ENCODE results near the gene LSM10.

Gene LSM10

DNA sequence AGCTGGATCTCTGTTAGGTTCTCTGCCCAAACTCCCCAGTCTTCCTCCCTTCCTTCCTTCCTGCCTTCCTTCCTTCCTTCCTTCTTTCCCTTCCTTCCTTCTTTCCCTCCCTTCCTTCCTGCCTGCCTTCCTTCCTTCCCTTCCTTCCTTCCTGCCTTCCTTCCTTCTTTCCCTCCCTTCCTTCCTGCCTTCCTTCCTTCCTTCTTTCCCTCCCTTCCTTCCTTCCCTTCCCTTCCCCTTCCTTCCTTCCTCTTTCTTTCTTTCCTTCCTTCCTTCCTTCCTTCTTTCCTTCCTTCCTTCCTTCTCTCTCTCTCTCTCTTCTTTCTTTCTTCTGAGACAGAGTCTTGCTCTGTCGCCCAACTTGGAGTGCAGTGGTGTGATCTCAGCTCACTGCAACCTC is 8.7 kb upstream of the LSM10 start:
- no peak for DNase-seq

DNA sequence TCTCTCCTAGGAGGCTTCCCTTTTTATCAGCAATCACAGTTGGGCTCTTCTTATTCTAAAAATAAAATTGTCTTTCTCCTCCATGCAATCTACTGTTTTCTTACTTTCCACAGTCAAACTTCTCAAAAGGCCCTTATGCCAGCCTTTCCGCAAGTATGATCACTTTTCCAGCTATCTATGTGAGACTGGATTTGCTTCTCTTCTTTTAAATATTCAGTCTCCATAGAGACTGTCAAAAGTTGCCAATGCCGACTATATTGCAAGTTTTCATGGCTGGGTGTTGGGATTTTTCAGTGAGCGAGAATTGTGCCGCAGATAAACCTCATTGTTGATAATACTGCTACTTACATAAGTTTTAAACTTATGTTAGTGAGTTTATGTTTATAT is 4.8 kb upstream of the LSM10 start:
- DNase-seq = no peak

DNA sequence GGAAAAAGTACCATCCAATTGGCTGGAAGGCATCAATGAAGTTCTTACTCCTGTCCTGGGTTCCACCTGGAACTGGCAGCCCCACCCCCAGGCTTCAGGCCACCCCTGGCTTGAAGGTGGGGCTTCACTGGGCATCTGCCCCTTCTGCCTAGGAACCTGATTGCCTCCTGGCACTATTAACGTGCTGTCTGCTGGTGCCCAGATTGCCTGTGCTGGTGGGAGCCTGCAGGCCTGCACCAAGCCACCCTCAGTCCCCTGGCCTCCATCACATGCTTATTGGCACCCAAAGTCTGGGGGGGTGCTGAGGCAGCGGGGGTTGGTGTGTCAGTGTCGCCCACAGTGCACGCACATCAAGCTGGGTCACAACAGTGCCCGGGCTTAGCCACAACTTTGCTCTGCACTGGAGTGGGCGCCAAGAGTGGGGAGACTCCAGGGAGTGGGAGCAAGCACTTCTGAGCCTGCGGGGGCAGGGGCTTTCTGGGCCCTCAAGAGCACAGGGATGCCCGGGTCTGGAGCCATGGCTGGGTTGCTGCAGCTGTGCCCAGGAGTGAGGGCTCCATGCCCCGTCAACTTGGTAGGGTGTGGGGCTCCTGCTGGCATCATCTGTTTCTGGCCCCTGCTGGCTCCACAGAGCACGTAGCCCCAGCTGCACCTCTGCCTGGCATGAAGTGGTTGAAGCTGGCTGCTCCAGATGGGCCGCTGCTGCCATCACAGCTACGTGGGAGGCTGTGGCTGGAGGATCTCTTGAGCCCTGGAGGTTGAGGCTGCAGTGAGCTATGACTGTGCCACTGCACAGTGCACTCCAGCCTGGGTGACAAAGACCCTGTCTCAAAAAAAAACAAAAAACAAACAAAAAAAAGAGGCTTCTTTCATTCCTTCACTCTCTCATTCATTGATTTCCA is 4.1 kb upstream of the LSM10 start:
- no peak for DNase-seq

DNA sequence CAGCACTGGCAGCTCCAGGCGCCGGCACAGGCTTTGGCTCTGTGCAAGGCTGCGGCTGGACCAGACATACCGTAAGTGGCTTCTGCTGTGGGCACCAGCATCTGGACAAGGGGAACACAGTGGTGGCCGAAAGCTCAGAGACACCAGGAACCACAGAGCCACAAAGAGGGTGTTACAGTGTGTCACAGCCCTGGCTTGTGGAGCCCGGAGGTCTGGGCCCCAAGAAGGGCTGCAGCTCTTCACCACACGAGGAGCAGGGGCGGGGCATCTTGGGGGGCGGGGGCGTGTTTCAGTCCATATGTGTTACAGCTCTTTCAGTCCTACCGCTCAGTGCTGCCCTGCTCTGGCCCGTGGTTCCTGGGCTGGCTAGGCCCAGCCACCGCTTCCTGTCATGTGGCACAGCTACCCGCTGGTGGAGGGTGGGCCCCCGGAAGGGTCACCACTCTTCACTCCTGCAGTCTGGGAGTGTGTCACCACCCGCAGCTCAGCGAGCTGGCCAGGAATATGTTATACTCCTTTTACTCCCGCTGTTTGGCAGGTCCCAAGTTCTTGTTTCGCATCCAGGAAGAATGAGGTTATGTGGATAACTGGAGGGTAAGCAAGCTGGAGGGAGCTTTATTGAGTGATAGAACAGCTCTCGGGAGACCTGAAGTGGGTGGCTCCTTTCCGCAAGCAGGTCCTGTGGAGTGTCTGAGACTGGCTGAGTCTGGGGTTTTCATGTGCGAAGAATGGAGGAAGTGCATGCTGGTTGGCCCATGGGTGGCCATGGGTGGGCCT is 3.3 kb upstream of the LSM10 start:
- DNase-seq = no peak

DNA sequence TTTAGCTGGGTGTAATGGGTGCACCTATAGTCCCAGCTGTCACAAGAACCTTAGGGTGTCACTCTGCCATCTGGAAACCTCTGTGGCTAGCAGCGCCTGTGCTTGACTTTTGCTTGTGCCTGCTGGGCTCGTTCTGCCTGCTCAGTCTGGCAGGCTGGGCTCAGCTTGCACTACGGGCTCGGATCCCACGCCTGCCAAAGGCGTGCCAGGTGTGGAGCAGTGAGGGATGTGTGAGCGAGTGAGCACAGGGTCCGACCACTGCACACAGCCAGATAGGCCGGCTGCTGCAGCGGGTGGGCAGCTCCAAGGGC is 2.8 kb upstream of the LSM10 start:
- no peak for DNase-seq

DNA sequence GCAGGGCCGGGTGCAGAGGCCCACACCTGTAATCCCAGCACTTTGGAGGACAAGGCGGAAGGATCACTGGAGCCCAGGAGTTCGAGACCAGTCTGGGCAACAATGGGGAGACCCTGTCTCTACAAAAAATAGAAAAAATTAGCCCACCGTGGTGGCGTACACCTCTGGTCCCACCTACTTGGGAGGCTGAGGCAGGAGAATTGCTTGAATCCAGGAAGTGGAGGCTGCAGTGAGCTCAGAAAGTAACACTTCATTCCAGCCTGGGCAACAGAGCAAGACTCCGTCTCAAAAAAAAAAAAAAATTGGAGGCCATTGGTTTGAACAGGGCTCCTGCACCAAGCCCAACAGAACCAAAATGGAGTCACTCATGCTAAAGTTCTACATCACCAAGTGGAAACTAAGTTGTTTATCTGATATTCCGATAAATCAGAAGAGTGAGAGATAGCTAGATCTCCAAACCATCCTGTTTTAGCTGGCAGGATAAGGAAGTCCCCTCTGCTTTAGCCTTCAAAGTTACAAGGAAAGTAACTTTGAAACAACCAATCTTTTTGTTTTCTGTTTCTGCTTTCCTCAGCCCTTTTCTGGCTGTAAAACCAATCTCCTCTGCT is 766 bp upstream of the LSM10 start:
- no peak for DNase-seq

DNA sequence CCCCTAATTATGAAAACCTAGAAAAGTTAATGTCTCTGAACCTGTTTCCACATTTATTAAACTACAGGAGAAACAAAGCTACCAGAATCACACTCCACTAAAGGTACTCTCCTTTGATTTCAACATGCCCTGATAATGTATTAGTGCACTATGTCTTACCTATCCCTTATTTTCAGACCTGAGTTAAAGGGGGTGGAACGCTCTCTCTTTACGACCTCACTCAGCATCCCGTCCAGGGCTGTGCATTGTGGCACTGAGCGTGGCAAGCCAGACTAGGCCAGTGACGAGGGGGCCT is 678 bp downstream of the LSM10 start:
- peak; percentile 66 for DNase-seq

DNA sequence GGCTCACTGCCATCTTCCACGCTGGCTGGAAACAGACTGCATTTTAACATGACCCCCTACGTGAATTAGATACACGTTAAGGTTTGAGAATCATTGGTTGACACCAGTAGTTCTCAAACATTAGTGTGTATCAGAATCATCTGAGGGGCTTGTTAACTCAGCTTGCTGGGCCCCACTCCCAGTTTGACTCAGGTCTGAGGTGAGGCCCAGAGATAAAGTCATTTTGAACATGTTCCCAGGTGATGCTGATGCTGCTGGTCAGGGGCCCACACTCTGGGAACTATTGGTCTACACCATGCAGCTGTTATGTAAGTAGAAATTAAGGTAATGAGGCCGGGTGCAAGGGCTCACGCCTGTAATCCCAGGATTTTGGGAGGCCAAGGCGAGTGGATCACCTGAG is 1.3 kb downstream of the LSM10 start:
- DNase-seq = no peak

DNA sequence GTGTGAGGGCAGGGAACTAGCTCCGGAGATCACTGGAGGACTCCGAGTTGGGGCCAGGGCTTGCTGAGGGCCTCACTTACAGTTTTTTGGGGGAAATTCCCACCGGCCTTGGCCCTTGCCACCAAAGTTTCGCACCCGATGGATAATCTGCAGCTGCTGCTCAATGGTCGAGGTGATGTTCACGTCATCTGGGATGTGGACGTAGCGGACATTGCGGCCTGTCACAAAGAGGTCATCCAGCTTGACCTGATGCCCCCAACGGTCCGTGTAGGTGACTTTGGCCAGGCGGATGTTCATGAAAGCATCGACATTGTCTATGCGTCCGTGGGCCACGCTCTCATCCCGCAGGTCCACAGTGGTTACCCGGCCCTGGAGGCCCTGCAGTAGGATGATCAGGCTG is 4.0 kb downstream of the LSM10 start:
- DNase-seq = no peak

DNA sequence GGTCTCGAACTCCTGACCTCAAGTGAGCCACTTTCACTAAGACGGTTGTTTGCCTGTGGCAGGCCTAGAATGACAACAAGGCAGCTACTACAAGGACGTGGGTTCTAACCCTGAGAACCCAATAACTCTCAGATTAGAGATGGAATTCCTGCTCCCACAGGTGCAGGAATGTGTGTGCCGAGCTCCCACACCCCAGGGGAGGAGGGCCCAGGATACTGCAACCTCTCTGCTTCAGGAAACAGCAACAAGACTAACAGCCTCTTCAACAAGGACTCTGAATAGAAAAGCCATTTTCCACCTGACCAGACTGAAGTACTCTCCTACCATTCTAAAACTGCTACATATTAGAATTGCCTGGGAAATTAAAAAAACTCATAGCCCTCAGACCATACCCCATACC is 4.9 kb downstream of the LSM10 start:
- no peak for DNase-seq

DNA sequence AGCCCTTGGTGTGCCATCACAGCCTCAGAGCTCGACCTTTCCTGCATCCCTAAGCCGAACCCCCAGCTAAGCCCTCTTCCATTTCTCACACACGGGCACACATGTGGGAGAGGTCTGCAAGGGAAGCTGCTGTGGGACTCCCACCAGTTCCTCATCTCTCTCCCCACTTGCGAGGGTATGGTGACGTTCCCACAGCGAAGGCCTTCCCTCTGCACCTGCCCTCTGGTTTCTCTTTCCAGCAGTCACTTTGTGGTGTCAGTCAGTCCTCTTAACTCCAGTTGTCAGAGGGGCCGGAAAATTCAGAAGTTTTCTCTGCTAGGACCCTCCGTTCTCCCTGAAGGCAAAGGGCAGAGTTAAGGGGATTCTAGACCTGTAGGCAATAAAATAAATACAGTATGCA is 6.4 kb downstream of the LSM10 start:
- DNase-seq = no peak

DNA sequence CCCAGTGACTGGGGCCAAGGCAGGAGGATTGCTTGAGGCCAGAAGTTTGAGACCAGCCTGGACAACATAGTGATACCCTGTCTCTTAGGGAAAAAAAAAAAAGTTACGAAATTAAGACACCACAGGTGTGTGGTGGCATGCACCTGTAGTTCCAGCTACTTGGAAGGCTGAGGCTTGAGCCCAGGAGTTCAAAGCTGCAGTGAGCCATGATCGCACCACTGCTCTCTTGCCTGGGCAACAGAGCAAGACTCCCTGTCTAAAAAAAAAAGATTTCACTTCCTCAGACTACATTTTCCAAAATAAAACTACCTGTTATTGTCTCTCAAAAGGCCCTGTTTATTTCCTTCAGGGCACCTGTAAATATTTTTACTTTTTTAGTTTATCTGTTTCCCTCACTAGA is 7.3 kb downstream of the LSM10 start:
- no peak for DNase-seq

DNA sequence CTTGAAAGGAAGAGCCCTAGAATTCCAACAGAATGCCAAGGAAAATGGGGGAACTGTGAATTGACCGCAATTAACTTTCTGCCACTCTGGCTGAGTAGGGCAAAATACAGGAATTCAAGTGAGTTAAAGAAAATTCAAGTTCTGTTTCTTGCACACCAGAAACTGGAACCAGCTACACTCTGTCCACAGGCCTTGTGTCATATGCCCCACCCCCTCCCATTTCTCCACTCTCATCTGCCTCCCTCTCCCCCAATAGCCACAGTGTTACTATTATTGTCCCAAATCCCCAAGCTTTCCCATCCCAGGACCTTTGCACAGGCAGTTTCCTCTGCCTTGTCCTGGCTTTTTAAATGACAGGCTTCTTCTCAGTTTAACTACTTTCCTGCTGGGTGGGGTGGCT is 7.7 kb downstream of the LSM10 start:
- no peak for DNase-seq

DNA sequence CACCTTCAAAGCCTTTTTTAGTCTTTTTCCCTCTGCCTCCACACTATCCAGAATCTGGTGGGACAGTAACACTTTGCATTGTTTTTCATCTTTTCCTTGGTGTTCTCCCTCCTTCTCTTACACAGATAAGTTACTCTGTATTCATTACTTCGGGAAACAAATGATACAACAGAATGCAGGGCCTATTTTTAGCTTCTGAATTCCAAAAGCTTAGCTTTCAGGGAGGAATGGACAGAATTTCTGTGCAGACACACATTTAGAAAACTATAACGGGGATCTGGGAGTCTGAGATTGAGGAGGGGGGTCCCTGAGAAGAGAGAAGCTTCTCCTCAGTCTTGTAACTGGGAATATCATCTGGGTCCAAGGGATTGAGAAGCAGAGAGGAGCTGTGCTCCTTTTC is 8.4 kb downstream of the LSM10 start:
- no peak for DNase-seq

DNA sequence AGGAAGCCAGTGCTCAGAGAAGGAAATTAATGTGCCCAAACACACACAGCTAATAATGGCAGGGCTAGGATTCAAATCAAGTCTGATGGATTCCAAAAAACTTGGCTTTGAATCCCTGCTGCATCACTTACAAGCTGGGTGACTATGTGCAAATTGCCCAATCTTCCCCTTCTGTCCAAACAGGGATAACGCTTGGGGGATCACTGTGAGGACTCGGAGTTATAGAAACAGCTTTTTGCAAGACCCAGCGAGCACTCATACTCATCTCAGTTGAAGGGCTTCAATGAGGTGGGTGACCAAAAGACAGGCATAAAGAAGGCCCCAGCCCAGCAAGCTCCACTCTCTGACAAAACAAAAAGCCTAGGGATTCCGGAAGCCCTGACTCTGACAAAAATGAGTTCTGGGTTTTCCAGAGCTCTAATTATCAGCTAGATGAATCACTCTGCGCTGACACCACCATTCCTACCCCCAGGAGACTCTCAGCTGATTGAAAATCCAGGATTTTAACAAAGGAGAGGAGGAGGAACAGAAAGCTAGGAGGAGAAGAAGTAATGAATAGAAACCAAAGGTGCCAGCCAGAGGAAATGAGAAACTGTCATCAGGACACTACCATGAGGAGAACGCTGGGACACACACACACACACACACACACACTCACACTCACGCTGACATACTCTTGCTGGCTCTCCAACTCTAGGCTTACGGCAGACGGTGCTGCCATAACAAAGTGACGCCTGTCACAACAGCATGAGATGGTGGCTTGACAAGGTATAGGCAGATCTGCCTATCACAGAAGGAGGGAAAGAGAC is 10.4 kb downstream of the LSM10 start:
- DNase-seq = no peak

DNA sequence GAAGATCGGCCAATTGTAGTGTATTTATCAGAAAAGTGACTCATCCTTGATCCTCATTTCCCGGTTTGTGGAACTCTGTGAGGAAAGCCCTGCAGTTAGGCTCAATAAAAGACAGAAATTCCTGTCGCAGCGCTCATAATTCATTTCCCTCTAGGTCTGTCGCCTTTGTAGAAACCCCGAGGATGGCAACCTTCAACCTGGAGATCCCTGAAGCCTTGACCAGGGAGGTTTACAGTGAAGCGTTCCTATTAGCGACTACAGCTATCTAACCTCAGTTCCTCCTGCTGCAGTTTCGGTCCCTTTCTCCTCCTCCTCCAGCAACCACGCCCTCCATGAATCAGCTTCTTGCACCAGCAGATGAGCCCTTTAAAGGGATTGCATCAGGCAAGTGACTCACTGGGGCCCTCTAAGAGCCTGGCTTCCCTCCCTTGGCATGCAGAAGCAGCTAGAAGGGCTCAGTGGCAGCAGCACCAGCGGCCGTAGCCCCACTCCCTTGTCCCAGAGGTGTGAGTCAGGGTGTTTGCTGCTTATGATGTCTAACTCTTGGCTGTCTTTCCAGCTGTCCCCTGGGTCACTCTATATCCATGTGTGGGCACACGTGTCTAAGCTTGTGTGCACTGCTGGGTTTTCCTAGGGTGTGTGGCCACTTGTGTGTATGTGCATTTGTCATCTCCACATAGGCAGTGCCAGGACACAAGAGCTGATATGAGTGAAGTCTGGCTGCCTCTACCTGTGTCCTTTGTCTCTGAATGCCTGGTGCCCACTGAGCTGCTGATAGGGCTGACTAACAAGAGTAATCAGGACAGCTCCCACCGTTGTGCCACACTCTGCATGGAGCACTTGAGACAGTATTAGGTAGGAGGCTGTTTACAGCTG is 11.2 kb downstream of the LSM10 start:
- no peak for DNase-seq

DNA sequence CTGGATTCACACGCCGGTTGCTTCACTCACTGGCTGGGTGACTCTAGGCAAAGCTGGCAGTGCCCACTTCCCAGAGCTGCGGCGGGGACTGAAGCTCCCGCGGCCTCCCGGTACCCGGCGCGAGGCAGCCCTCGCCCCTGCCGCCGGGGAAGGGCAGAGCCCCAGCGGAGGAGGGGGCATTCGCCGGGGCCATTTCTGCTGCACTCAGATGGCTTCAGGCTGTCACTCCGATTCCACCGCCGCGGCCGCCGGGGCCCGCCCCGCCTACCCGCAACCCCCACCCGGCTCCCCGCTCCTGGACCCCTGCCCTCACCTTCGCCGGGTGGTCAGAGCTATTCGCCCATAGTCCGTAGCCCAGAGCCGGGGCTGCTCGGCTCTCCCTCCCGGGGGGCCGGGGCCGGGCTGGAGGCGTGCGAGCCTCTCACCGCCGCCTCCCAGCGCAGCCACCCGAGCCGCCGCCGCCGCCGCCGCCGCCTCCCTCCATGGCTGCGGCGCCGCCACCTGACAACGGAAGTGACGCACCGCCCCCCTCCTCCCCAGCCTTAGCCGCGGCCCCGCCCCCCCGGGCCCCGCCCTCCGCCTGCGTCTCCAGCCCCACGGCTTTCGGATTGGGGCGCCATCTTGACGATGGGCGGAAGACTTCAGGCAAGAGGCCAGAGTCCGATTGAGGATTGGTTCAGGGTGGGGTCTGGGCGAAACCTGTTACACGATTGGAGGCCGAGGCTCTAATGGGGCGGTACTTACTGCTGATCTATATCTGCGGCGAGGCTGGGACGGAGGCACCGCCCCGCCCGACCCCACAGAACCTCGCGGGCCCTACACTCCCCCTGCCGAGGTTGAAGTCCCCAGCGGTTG is 12.1 kb downstream of the LSM10 start, which contains the start of gene STK40:
Gene STK40, minus strand, starts transcription at position 515 of the 855 bp plus-strand sequence. CDS start 24,592 bp downstream, outside the sequence.
- peak; percentile 100 for DNase-seq

DNA sequence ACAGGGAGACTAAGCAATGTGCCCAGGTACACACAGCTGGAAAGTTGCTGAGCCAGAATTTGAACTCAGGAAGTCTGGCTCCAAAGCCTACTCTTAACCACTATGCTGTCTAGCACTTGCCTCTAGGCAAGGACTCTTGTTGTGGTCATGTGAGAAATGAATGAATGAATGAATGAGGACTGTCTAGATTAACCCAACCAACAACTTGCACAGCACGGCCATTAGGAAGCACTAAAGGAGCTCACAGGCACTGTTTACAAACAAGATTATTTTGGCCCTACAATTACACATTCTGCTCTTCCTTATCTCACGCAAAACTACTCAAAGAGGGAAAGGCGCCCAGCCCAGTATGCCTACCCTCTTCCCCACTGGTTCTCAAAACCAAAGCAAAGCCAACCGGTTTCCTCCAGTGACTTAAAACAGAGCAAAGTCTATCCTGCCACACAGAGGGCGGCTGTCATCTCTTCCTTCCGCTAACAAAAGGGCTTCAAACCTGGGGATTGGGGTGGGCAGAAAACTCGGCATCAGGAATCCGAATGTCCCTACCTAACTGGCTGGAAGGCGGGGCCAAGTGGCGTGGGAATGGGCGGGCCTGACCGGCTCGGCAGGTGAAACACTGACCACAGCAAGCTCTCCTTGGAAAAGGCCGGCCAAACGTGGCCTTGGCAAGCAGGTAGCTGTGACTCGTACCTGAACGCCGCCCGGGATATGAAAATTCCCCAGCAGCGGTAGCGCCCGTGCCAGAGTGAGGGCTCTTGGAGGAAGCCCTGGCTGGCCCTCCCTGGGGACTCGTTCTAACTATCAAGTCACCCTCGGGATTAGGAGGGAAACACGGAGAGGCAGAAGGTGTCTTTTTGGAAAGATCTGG is 12.9 kb downstream of the LSM10 start:
- peak; percentile 91 for DNase-seq

DNA sequence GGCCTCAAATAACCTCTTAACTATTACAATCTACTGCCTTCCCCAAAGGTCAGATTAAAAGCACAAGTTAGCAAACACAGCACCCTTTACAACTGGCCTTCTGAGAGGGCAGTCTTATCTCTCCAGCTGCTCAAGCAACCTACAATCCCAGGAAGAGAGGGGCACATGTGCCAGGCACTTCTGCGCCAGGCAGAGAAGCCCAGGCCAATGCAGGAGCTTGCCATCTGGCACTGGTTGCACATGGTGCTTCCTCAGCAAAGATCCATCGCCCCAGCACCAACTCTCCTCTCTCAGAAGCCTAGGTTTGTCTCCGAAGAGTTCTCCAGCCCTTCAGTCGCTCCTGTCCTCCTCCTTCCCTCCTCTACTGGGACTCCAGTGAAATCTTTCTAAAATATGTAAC is 14.5 kb downstream of the LSM10 start:
- DNase-seq = no peak

DNA sequence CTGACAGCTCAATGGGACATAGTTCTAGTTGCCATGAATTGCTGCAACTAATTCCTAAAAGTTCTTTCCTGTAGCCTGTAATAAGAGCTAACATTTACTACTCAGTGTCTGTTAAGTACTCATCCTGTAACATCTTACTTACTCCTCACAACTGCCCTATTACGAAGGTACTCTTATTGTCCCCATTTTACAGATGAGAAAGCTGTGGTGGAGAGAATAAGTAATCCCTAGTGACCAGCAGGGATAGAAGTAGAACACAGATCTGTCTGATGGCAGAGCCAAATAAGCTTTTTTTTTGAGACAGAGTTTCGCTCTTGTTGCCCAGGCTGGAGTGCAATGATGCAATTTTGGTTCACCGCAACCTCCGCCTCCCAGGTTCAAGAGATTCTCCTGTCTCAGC is 15.0 kb downstream of the LSM10 start:
- DNase-seq = no peak

Measured in NCI-H526 treated with DMSO at 0.1 percent for 48 hours (cell line).